Large intestine (tissue), 3 donors: Measurements from ENCODE around the gene UBASH3B. TPM values are rescaled to one million over a fixed set of nuclear protein-coding genes. Genes with fewer than 3 reads are reported as not detected.

Experiments used
- DNase-seq, 2 donors: peaks; one replicate each; pipeline versions ENCODE4 v3.0.0 to v3.0.0-alpha.2; 2013
- H3K27ac ChIP-seq: one replicate; pipeline ENCODE4 v1.5.1; 2013; ENCODE audit warnings: low read length
- H3K27me3 ChIP-seq: 2 replicates; pipeline ENCODE4 v1.6.1; 2013; ENCODE audit warnings: low read length; ENCODE audit not compliant: control insufficient read depth, insufficient read depth
- H3K36me3 ChIP-seq: 2 replicates; pipeline ENCODE4 v1.6.1; 2013; ENCODE audit warnings: low read length; ENCODE audit not compliant: control insufficient read depth, insufficient read depth
- H3K4me1 ChIP-seq: one replicate; pipeline ENCODE4 v1.6.1; 2013; ENCODE audit warnings: low read length; ENCODE audit not compliant: control insufficient read depth, insufficient read depth
- H3K4me3 ChIP-seq: one replicate; pipeline ENCODE4 v1.5.1; 2013; ENCODE audit warnings: low read length
- H3K9me3 ChIP-seq: one replicate; pipeline ENCODE4 v1.6.1; 2013; ENCODE audit warnings: mild to moderate bottlenecking, low read depth, low read length, moderate library complexity; ENCODE audit not compliant: control insufficient read depth
- WGBS: methylation state at CpG from one replicate; pipeline ENCODE4 v1.1.5; 2013; ENCODE audit warnings: low lambda C conversion rate; ENCODE audit not compliant: insufficient coverage; 5-methylcytosine and 5-hydroxymethylcytosine counted together
- polyA plus RNA-seq: library from polyadenylated mRNA; unstranded; fragments of 120-200 nt; gene quantifications from one replicate; pipeline ENCODE4 v1.2.1, GENCODE V29; 2013

Gene UBASH3B
- polyA plus RNA-seq, 1 donor, result 2.8 TPM

DNA sequence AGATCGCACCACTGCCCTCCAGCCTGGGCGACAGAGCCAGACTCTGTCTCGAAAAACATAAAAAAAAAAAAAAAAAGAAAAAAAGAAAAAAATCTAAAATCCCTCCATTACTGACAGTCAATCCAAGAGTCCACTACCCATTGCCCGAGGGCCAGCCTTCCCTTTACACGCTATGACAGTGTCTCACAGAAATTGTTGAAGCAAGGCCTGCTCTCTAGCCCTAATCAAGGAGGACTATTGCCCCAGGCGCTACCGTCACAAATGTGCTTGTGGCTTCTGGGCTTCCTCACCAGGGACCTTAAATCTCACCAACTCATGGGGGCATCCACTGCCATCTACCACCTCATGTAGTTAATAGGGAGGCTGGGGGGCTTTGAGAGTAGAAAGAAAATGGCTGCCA, 49.9 kb downstream of the UBASH3B start:
- no peak for DNase-seq
- no peak overlapping the region for H3K4me3 ChIP-seq
- no peaks in the 10 kb centered on the region for H3K4me1 ChIP-seq
- WGBS, result no CpG with 5 or more reads among the region's 7 CpGs
- no peaks in the 10 kb centered on the region for H3K27me3 ChIP-seq
- no peak overlapping the region for H3K27ac ChIP-seq
- no peaks in the 10 kb centered on the region for H3K9me3 ChIP-seq
- no peaks in the 10 kb centered on the region for H3K36me3 ChIP-seq

DNA sequence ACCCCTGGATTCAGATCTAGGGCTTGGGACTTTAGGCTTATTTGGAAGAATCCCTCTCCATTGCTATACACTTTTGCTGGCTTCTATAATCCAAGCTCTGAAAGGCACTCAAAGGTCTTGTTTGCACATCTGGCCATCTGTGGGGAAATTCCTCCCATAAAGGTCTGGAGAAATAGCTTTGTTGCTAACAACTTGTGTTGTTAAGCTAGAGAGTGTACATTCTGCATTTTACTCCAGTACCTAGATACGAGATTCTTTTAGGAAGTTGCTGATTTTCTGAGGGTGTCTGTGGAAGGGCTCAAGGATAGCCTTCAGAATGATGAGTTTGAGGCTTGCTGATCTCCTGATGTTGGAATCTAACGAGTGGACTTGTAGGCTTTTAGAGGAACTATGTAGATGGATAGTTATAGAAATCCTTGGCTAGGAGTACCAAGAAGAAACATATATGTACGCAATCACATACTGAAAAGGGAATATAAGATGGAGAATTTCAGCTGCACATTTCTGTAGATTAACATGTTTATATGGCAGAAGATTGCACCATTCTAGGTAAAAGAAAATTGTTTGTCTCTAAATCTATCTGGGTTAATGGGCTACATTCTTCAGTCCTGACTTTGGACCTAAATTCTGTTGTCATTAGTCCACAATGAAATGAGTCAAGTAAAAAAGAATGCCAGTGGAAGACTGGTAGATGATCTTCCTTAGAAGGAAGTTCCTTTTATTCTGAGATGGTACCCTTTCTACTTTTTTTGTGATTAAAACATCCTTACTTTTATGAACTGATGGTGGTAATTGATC, 51.0 kb downstream of the UBASH3B start:
- Histone ChIP-seq H3K27me3 (no peaks in the 10 kb centered on the region), H3K4me3 (no peak overlapping the region), H3K36me3 (no peaks in the 10 kb centered on the region), H3K4me1 (no peaks in the 10 kb centered on the region), H3K9me3 (no peaks in the 10 kb centered on the region), H3K27ac (no peak overlapping the region)
- 67% methylated on average over 1 of the region's 3 CpGs for WGBS
- DNase-seq, result no peak

DNA sequence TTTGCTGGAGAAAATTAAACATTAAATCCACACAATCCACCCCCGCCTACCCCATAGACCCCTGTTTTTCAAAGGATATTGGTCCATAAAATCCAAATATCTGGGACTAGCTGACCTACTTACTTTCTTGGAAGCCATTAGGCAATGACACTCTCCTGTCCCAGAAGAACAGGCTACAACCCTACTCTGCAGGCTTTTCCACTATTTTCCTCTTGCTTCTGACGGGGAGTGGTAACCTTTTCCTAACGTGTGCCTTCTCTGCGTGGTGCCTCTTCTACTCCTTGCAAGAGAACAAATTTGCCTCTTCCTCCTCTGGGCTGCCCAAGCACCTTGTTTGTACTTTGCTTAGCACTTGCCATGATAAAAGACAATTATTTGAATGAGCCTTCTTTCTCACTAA, 51.6 kb downstream of the UBASH3B start:
- no peak overlapping the region for H3K27ac ChIP-seq
- H3K27me3 ChIP-seq, result no peaks in the 10 kb centered on the region
- H3K9me3 ChIP-seq, result no peaks in the 10 kb centered on the region
- 83% methylated on average over 1 of the region's 4 CpGs for WGBS
- H3K36me3 ChIP-seq, result no peaks in the 10 kb centered on the region
- H3K4me3 ChIP-seq, result no peak overlapping the region
- H3K4me1 ChIP-seq, result no peaks in the 10 kb centered on the region
- DNase-seq, result no peak

DNA sequence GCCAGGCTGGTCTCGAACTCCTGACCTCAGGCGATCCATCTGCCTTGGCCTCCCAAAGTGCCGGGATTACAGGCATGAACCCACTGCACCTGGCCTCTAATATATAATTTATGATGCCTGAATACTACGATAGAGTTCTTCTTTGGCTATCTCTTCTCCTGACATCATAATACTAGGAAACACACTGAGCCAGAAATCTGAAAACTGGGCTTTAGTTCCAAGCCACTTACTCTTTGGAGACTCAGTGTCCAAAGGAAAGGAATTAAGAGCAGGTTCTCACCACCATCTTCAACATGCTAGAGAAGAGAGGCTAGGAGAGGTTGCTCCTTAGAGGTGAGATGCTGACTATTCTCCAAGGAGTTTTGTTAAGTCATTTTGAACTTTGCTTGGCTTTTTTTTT, 52.4 kb downstream of the UBASH3B start:
- no peak overlapping the region for H3K4me3 ChIP-seq
- WGBS, result no CpG with 5 or more reads among the region's 4 CpGs
- no peaks in the 10 kb centered on the region for H3K27me3 ChIP-seq
- no peak for DNase-seq
- no peaks in the 10 kb centered on the region for H3K36me3 ChIP-seq
- no peaks in the 10 kb centered on the region for H3K9me3 ChIP-seq
- H3K27ac ChIP-seq, result no peak overlapping the region
- H3K4me1 ChIP-seq, result no peaks in the 10 kb centered on the region

DNA sequence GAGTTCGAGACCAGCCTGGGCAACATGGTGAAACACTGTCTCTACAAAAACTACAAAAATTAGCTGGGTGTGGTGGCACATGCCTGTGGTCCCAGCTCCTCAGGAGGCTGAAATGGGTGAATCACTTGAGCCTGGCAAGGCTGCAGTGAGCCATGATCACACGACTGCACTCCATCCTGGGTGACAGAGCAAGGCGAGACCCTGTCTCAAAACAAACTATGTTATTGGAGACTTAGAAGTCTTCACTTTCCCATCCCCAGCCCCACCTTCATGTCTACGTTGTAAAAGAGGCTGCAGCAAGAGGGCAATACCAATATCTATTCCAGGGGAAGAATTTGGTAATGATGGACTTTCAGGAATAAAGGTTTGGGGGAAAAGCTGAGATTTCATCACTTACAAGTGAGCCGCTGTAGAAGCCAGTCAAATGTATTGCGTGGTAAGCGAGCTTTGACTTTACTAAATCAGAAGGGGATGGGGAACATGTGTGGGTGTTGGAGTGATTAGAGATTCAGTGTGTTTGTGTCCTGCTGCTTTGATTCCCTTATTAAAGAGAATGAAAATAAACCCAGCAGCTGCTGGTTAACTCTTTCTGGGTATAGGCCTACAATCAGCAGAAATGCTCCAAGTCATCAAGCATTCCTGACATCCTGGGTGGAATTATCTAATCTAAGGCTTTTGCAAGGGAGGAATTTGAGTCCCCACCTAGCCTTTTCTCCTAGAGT, 53.7 kb downstream of the UBASH3B start:
- 100% methylated on average over 2 of the region's 7 CpGs for WGBS

DNA sequence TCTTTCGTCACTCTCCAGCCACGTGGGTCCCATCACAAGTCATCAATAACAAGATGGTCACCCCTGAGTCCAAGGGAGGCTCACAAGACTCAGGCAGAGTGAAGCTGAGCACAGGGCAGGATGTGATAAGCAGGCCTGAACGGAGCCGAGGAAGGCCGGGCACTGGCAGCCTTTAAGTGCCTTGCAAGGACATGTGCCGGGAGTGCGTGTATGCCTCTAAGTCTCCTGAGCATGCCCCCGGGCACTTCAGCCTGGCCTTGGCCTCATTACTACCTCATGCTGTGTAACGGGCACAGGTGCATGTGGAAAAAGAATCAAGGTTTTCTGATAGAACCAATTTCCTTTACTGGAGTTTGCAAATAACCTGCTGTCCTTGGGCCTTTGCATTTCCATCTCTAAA, 55.8 kb downstream of the UBASH3B start:
- no peak overlapping the region for H3K27ac ChIP-seq
- H3K4me1 ChIP-seq, result no peaks in the 10 kb centered on the region
- no peaks in the 10 kb centered on the region for H3K9me3 ChIP-seq
- WGBS, result 80% methylated on average over 1 of the region's 9 CpGs
- no peaks in the 10 kb centered on the region for H3K36me3 ChIP-seq
- no peak for DNase-seq
- H3K27me3 ChIP-seq, result no peaks in the 10 kb centered on the region
- H3K4me3 ChIP-seq, result no peak overlapping the region

More for the DNA sequence above, 53.7 kb downstream of the UBASH3B start:
- H3K27ac ChIP-seq, result no peak overlapping the region
- H3K9me3 ChIP-seq, result no peaks in the 10 kb centered on the region
- H3K27me3 ChIP-seq, result no peaks in the 10 kb centered on the region
- H3K4me3 ChIP-seq, result no peak overlapping the region
- no peaks in the 10 kb centered on the region for H3K36me3 ChIP-seq
- no peaks in the 10 kb centered on the region for H3K4me1 ChIP-seq
- no peak for DNase-seq

DNA sequence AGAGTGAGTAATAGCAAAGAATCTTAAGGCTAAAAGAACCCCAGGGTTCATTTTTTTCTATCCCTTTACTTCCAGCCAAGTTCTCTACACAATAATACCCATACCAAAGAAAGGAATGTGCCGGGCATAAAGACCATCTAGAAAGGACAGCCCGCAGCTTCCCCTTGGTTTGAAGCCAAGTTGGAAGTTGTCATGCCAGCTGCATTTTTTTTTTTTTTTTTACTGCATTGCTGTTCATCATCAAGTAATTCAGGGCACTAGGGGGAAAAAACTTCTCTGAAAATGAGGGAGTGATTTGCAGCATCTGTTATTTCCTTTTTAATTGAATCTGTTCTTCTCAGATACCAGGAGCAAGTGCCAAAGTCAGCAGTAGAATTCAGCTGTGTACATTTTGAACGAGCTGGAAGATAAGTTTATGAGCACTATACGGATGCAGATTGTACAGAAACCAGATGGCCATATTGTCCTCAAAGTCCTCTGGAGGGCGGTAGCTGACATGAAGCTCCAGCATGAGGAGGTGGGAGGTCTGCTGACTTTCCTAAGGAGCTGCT, 56.4 kb downstream of the UBASH3B start:
- Histone ChIP-seq H3K36me3 (no peaks in the 10 kb centered on the region), H3K4me3 (no peak overlapping the region), H3K9me3 (no peaks in the 10 kb centered on the region), H3K27ac (no peak overlapping the region), H3K27me3 (no peaks in the 10 kb centered on the region), H3K4me1 (no peaks in the 10 kb centered on the region)
- WGBS, result no CpG with 5 or more reads among the region's 5 CpGs
- DNase-seq, result no peak

DNA sequence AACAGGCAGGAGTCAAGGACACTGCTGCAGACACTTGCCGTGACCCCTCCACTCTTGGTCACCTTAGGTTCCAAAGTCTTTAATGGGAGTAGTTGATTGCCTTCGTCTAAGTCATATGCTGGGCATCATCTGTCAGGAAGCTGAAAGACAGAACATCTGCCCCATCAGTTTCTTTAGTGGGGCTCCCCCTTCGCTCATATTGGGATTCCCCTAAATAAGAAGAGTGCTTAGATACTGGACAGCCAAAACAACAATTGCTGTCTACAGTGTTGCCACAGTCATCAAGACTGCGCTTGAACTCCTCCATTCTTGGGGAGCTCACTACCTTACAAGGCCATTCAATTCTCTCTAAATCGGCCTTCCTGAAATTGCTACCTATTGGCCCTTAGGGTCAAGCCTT, 58.5 kb downstream of the UBASH3B start:
- WGBS, result no CpG with 5 or more reads among the region's 5 CpGs
- Histone ChIP-seq H3K27ac (no peak overlapping the region), H3K36me3 (no peaks in the 10 kb centered on the region), H3K4me1 (no peaks in the 10 kb centered on the region), H3K4me3 (no peak overlapping the region), H3K27me3 (no peaks in the 10 kb centered on the region), H3K9me3 (no peaks in the 10 kb centered on the region)
- no peak for DNase-seq

DNA sequence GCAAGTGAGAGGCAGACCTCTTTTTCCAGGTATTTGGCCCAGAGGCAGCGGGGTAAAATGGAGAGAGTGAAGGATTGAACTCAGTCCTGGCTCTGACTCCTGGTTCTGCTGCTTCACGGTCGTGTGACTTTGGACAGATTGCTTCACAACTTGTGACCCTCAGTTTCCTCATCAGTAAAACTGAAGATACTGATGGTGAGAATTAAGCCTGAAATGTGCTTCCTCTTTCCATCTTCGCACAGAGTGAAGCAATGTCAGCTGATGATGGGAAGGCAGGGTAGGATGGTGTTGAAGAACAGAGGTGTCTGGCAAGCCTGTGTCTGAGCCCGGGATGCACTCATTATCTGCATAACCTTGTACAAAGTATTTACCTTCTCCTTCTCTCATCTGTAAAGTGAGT, 59.0 kb downstream of the UBASH3B start:
- no peak overlapping the region for H3K4me3 ChIP-seq
- no peaks in the 10 kb centered on the region for H3K27me3 ChIP-seq
- no peak overlapping the region for H3K27ac ChIP-seq
- no CpG with 5 or more reads among the region's 5 CpGs for WGBS
- H3K4me1 ChIP-seq, result no peaks in the 10 kb centered on the region
- DNase-seq, result no peak
- H3K36me3 ChIP-seq, result no peaks in the 10 kb centered on the region
- H3K9me3 ChIP-seq, result no peaks in the 10 kb centered on the region

DNA sequence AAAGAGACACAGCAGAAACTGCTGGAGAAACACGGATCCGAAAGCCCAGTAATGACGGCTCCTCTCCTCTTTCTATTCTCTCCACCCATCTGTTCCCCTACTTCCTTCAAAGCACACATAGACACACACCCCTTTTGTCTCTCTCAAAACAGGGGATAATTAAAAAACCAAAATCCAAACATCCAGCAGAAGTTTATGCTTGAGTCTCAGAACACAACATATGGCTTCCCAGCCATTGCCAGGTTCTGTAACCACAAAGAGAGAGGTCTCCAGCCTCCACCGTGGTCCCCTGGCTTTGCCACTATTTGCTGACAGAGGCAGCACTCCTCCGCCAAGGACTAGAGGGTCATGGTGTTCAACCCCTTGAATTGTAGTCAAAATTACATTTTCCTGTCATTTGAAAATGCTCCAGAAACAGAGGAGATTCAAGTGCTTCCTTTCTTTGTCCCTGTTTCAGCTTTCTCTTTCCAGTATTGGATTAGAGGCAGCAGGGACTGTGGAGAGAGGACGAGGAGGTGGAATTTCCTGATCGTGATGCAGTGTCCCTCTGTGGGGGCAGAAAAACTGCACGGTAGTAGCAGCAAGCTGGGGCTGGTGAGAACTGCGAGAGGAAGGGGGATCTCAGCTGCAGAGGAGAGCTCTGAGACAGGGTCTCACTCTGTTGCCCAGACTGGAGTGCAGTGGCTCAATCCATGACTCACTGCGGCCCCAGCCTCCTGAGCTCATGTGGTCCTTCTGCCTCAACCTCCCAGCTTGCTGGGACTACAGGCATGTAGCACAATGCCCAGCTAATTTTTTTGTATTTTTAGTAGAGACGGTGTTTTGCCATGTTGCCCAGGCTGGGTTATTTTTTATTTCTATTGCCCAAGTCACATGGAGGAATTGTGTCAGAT, 60.3 kb downstream of the UBASH3B start:
- whole genome bisulfite sequencing, result no CpG with 5 or more reads among the region's 11 CpGs
- Histone ChIP-seq H3K27ac (peak overlapping the region; percentile 31), H3K4me3 (no peak overlapping the region), H3K36me3 (no peaks in the 10 kb centered on the region), H3K4me1 (no peaks in the 10 kb centered on the region), H3K9me3 (no peaks in the 10 kb centered on the region), H3K27me3 (no peaks in the 10 kb centered on the region)
- no peak for DNase-seq
